Fibroblast of villous mesenchyme (primary cell): ENCODE data around the gene SPACA1. TPM values are rescaled to one million over a fixed set of nuclear protein-coding genes. Genes with fewer than 3 reads are reported as not detected.

ENCODE experiments used
- DNase-seq: peaks from one replicate; pipeline ENCODE4 v3.0.0-alpha.2; 2010; ENCODE audit warnings: low read depth
- H3K4me3 ChIP-seq: 2 replicates; pipeline ENCODE4 v1.5.1; 2011; ENCODE audit warnings: low read depth, mild to moderate bottlenecking, low read length
- total RNA-seq: library from RNA; depleted of rRNA; stranded (reverse); fragments of >200 nt; gene quantifications from 2 replicates; pipeline ENCODE4 v1.2.3, GENCODE V29; 2012
- TF ChIP-seq, protein P1 (sequence below): IDR thresholded peaks from 2 replicates; pipeline ENCODE4 v1.5.1; 2012; ENCODE audit warnings: low read depth, mild to moderate bottlenecking, low read length; ENCODE audit not compliant: insufficient read depth

Gene SPACA1
- total RNA-seq, 1 donor, result not detected

DNA sequence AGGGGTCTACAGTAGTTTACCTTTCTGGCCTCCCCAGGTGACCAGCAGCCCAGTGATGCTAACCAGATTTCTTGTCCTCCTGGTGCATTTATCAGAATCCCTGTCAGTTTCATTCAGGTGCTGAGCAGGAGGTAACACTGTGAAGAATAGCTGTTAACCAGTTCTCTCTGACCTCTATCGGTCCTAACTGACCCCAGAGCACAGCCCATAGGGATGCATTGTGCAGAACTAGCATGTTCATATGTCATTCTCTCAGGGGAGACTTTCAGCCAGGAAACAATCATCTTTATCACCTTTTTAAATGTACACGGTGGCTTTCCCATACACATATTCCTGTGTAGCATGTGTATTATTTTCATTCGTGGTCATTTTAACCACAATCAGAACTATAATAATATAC is 68.6 kb downstream of the SPACA1 start:
- H3K4me3 ChIP-seq, result no peak overlapping the region
- TF ChIP-seq, protein P1, sequence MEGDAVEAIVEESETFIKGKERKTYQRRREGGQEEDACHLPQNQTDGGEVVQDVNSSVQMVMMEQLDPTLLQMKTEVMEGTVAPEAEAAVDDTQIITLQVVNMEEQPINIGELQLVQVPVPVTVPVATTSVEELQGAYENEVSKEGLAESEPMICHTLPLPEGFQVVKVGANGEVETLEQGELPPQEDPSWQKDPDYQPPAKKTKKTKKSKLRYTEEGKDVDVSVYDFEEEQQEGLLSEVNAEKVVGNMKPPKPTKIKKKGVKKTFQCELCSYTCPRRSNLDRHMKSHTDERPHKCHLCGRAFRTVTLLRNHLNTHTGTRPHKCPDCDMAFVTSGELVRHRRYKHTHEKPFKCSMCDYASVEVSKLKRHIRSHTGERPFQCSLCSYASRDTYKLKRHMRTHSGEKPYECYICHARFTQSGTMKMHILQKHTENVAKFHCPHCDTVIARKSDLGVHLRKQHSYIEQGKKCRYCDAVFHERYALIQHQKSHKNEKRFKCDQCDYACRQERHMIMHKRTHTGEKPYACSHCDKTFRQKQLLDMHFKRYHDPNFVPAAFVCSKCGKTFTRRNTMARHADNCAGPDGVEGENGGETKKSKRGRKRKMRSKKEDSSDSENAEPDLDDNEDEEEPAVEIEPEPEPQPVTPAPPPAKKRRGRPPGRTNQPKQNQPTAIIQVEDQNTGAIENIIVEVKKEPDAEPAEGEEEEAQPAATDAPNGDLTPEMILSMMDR, result no peak
- DNase-seq, result no peak

Other genes with a start within 250 kb of the SPACA1 start
- gene CNR1, start 118.5 kb downstream of the SPACA1 start, total RNA-seq, result not detected in 2 replicates